Spleen (tissue), 7 donors: Measurements from ENCODE around the gene HMMR.

Experiments
- POLR2A ChIP-seq, 3 donors: fragments of 450-650 bp; IDR thresholded peaks; one replicate each; pipeline ENCODE4 v1.5.1; 2017; ENCODE audit warnings: antibody characterized with exemption in 3 of 3, mild to moderate bottlenecking in 1 of 3
- POLR2AphosphoS5 ChIP-seq, 3 donors: sonication (generic); formaldehyde crosslinking; IDR thresholded peaks; one replicate each; pipeline ENCODE4 v1.5.1; 2017; ENCODE audit warnings: antibody characterized with exemption in 3 of 3
- TF ChIP-seq, protein P1 (sequence below), 11 experiments: fragments of 200-600 bp in 7 of 11; fragments of 450-650 bp in 4 of 11; sonication (generic) in 4 of 11; IDR thresholded peaks in 8 of 11; conservative IDR thresholded peaks in 3 of 11; 1 replicate in 7 of 11; 2 replicates in 4 of 11; pipeline versions ENCODE4 v1.4.0 to v1.8.0; 2016 to 2021; ENCODE audit warnings: antibody characterized with exemption in 11 of 11, inconsistent platforms in 4 of 11, mild to moderate bottlenecking in 1 of 11
- donor health status: DM: no; HTN: no; CAD: no; lungs with moderate emphysema.
- donor health status: DM: no; HTN: no; CAD: no.
- donor health status: DM: no; HTN: no; CAD: no.

- TF ChIP-seq, protein P1, sequence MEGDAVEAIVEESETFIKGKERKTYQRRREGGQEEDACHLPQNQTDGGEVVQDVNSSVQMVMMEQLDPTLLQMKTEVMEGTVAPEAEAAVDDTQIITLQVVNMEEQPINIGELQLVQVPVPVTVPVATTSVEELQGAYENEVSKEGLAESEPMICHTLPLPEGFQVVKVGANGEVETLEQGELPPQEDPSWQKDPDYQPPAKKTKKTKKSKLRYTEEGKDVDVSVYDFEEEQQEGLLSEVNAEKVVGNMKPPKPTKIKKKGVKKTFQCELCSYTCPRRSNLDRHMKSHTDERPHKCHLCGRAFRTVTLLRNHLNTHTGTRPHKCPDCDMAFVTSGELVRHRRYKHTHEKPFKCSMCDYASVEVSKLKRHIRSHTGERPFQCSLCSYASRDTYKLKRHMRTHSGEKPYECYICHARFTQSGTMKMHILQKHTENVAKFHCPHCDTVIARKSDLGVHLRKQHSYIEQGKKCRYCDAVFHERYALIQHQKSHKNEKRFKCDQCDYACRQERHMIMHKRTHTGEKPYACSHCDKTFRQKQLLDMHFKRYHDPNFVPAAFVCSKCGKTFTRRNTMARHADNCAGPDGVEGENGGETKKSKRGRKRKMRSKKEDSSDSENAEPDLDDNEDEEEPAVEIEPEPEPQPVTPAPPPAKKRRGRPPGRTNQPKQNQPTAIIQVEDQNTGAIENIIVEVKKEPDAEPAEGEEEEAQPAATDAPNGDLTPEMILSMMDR (IDR thresholded peaks at IDR 0.05 in 8 of 11, conservative IDR thresholded peaks at IDR 0.05 in 3 of 11): no peak
- TF ChIP-seq POLR2A (IDR thresholded peaks at IDR 0.05) (no peak), POLR2AphosphoS5 (IDR thresholded peaks at IDR 0.05) (no peak)
Observed at GRCh38 chr5:163478126-163478981, 17.9 kb downstream of the HMMR start.
